ENCODE data around the gene OCIAD1. TPM values are rescaled to one million over a fixed set of nuclear protein-coding genes. Genes with fewer than 3 reads are reported as not detected.

OCIAD1 gene
- total RNA-seq, 1 experiment from 2014 or later, result 221 TPM

GRCh38 chr4:48906206-48907173 is 75.6 kb downstream of the OCIAD1 start, which contains the start of gene OCIAD2:
Gene OCIAD2, minus strand, starts transcription at chr4:48906774. Its CDS starts 2,225 bp downstream, at chr4:48904549.
- in situ Hi-C loops (cut with HindIII; ENCODE audit: low pct_unique_long_range_greater_than_20kb, low sequenced_read_pairs), result no loop called here
- no peak for DNase-seq (ENCODE audit: low read depth, low spot score)

- DNase-seq (ENCODE audit: low read depth, low spot score), result no peak
- in situ Hi-C loops (cut with HindIII; ENCODE audit: low pct_unique_long_range_greater_than_20kb, low sequenced_read_pairs), result no loop called here
These were observed 77.0 kb downstream of the OCIAD1 start for GRCh38 chr4:48907706-48908477.

- no peak for DNase-seq (ENCODE audit: low read depth, low spot score)
- in situ Hi-C loops (cut with HindIII; ENCODE audit: low pct_unique_long_range_greater_than_20kb, low sequenced_read_pairs), result no loop called here
These were observed 77.8 kb downstream of the OCIAD1 start for GRCh38 chr4:48908687-48909086.

- in situ Hi-C loops (cut with HindIII; ENCODE audit: low pct_unique_long_range_greater_than_20kb, low sequenced_read_pairs), result no loop called here
- peak; percentile 30 for DNase-seq (ENCODE audit: low read depth, low spot score)
These were observed 78.8 kb downstream of the OCIAD1 start for GRCh38 chr4:48909697-48910096.

GRCh38 chr4:48910511-48910910 is 79.6 kb downstream of the OCIAD1 start:
- in situ Hi-C loops (cut with HindIII; ENCODE audit: low pct_unique_long_range_greater_than_20kb, low sequenced_read_pairs), result no loop called here
- no peak for DNase-seq (ENCODE audit: low read depth, low spot score)

Other genes starting within 250 kb of the OCIAD1 start
- gene FRYL, start 50.8 kb upstream of the OCIAD1 start, total RNA-seq (2014; rRNA removed; shearing (Covaris generic)), result 41.6 and 43.5 TPM in 2 replicates
- gene OCIAD2, start 75.7 kb downstream of the OCIAD1 start, total RNA-seq (2014; rRNA removed; shearing (Covaris generic)), result 3.2 and 4.9 TPM in 2 replicates
- gene CWH43, start 155.2 kb downstream of the OCIAD1 start, total RNA-seq (2014; rRNA removed; shearing (Covaris generic)), result not detected in 2 replicates

All from SK-MEL-5 (cell line).